NCI-H2196 treated with DMSO at 0.1 percent for 48 hours (cell line): ENCODE results near the gene VSTM2B.

Source experiments
- DNase-seq: peaks from one replicate; lab custom pipeline; 2025; ENCODE audit not compliant: unreplicated experiment; lab: John Stamatoyannopoulos, UW

Gene VSTM2B

DNA sequence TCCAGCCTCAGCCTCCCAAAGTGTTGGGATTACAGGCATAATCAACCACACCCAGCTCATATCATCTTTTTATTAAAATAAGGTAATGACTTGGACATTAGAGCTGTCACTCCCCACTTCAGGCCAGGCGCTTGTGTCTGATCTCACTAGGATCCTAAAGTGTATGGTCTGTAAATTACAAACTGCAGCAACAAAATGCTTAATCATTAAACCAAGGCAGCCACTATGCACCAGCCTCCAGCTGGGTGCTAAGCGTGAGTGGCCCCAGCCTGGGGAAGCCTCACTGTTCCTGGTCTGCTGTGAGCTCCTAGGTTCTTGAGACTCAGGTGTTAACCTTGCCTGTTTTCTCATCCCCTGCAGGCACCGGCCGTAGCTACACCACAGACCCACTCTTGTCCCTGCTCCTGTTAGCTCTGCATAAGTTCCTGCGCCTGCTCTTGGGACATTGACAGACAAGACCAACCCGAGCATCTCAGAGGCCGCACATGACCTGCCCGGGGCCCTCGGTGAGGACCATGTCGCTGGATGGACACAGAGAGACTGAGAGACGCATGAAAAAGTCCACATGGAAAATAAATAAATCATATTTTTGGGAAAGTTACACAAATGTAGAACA is 37.8 kb downstream of the VSTM2B start:
- no peak for DNase-seq

DNA sequence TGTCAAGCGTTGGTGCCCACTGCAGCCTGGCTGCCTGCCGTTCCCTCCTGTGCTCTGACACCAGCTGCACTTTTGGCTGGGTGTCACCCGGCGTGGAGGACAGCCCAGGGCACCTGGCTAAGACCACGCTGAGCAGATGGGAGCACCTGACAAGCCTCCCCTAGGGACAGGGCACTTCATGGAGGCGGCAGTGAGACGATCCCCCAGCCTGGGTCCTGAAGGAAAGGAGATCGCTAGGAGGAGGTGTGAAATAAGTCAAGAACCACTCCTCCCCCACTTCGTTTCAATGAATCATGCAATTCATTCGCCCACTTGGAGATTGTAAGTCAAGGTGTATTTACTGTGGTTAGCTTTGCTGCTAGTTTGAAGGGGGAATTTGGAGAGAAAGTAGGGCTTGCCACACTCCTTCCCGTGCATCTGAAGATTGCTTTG is 38.8 kb downstream of the VSTM2B start:
- DNase-seq, result no peak

DNA sequence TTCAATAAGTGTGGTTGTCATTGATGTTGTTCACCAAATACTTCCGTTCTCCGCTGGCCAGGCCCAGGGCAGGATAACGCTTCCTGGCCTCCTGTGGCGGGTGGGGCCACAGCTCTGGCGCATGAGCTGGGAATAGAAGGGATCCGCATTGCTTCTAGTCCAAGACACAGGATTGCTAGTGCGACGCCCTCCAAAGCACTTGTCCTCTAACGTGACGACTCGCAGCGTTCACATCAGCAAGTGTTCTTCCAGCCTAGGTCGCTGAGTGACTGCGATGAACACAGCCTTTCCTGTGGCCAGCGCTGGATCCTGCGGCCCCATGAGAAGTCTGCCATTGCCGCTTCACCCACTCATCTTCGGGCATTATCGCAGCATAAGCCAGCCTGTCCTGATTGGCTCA is 39.4 kb downstream of the VSTM2B start:
- DNase-seq, result no peak

- no peak for DNase-seq
Observed at GRCh38 chr19:29566496-29567054, 40.8 kb downstream of the VSTM2B start.

DNA sequence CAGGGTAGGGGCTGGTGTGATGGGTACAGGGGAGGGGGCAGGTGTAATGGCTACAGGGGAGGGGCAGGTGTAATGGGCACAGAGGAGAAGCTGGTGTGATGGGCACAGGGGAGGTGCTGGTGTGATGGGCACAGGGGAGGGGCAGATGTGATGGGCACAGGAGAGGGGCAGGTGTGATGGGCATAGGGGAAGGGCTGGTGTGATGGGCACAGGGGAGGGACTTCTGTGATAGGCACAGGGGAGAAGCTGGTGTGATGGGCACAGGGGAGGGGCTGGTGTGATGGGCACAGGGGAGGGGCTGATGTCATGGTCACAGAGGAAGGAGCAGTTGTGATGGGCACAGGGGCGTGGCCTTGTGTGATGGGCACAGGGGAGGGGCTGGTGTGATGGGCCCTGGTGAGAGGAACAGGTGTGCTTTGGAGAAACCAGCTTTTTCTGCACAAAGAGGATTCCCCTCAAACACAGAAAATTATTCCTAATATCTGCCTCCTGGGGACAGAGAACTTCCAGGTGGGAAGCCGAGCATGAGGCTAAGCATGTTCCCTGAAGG is 41.6 kb downstream of the VSTM2B start:
- no peak for DNase-seq

DNA sequence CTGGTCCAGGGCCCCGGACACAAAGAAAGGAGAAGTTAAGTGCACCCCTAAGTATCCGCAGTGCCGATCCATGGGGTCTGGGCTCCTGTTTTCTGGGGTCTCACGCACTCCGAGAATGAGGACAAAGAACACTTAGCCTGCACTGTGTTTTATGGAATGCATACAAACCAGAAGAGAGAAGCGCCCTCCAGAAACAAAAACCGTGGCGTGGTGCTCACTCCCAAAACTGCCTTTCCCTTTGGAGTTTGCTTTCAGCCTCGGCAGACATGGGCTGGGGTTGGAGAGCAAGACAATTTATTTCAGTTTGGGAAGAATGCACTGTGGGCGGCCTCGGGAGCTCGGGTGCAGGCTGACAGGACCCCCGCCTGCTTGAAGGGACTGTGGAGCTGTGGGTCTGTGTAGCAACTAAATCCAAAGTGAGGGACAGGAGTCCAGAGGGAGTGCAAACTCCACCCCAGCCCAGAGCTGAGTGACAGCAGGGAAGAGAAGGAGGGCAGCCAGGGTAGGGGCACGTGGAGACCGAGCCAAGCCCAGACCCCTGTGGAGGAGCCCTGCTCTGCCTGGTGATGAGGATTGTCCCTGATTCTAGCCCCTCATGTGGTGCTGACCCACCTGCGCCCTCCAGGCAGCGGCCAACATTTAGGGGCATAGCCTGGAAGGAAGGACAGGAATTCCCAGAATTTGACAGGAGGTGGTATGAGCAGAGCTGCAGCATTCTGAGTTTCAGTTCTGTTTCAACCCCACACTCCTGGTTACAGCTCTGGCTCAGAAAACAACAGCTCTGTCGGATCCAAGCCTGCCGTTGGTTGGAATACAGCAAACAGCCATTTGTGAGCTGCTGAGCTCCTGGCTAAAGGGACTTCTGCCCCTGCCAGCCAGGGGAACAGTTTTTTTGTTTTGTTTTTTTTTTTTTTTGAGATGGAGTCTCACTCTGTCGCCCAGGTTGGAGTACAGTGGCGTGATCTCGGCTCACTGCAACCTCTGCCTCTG is 42.5 kb downstream of the VSTM2B start:
- DNase-seq, result no peak

GRCh38 chr19:29569038-29569911 is 43.5 kb downstream of the VSTM2B start:
- no peak for DNase-seq

GRCh38 chr19:29571181-29571580 is 45.4 kb downstream of the VSTM2B start:
- DNase-seq, result no peak

- no peak for DNase-seq
Observed at GRCh38 chr19:29573486-29573885, 47.7 kb downstream of the VSTM2B start.

DNA sequence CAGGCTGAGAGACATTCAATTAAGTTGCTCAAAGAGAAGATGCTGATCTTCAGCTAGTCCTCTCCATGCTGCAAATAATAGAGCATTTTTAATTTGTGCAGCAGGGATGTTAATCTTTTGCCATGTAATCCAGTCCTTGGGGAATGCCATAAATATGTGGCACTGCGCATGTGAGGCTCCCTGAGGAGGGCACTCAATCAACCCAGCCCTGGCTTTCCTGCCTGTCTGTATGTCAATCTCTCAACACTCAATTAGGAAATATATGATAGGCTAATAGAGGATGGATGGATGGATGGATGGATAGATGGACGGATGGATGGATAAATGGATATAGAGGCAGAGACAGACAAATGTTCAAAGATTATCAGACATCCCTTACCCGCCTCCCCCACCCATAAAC is 48.7 kb downstream of the VSTM2B start:
- DNase-seq, result no peak

GRCh38 chr19:29576046-29576606 is 50.3 kb downstream of the VSTM2B start:
- no peak for DNase-seq

DNA sequence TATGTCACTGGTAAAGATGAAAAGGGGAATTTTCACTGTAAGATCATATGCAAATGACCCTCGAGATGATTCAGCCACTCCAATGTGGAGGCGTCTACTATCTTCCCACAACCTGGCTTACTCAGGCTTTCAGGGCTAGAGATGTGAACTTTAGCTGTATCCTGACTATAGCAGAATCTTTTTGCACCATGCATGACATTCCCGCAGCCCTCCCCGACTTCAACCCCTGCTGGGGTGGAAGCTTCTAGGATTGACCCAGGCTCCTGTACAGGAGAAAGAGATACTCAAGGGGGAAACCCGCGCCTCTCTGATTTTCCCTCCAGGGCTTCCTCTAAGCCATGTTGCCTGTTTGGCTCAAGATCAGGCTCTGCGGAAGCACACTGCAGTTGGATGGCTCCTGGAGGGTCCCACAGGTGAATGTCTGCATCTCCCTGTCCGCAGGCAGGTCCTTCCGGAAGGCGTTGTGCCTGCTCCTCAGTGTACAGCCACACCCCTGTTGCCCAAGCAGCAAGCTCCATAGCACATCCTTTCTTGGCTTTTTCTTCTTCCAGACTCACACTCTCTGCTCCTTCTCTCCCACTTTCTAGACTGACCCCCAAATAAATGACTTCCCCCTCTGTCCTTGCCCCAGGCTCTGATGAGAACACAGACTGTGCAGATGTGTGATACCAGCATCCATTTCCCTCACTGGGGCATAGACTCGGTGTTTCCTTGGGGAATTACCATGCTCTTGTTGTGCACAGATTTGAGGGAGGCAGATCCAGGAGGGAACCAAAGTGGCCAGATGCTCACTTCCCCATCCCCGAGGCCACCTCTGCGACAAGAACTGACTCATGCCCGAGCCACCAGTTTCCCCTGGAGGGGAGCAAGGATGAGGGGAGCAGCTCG is 51.2 kb downstream of the VSTM2B start:
- DNase-seq, result no peak

GRCh38 chr19:29577649-29577963 is 51.8 kb downstream of the VSTM2B start:
- no peak for DNase-seq

- DNase-seq, result no peak
Observed at GRCh38 chr19:29578349-29578748, 52.6 kb downstream of the VSTM2B start.

DNA sequence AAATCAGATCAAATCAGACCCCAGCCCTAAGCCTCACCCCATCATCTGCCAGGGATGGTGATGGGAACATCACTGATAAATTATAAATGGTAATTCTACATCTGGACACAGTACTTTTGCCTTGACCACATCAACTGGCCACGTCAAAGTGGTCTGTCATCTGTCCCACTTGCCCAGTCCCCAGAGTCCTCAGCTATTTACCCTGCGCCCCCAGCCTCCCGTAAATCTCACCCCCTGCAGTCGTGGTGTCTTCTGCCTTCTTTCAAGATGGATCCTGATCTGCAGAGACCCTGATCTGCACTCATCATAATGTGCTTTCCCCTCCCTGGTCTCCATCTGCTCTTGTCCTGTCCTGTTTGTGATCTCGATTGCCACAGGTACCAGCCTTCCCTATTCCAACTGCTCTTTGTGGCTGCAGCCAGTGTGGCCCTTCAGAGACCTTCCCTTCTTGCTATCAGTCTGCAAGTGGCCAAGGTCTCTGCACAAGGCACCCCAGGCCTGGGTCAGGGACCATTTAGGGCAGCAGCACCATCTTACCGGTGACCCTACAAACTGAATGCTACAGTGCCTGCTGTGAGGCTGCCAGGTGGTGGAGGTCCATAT is 53.6 kb downstream of the VSTM2B start:
- DNase-seq, result no peak

- DNase-seq, result no peak
Observed at GRCh38 chr19:29581398-29581797, 55.6 kb downstream of the VSTM2B start.

- no peak for DNase-seq
Observed at GRCh38 chr19:29583196-29583999, 57.6 kb downstream of the VSTM2B start.

- no peak for DNase-seq
Observed at GRCh38 chr19:29586401-29586800, 60.6 kb downstream of the VSTM2B start.
